ENCODE results near the gene PDLIM7. TPM values are rescaled to one million over a fixed set of nuclear protein-coding genes. Genes with fewer than 3 reads are reported as not detected.

The PDLIM7 gene
- total RNA-seq, 1 experiment from 2014 or later = 234 TPM

Other genes starting within 250 kb of the PDLIM7 start
- gene RAB24, start 193.9 kb downstream of the PDLIM7 start, total RNA-seq (2014; rRNA removed; shearing (Covaris generic)) = 16.6 and 18.8 TPM in 2 replicates
- 434 and 468 TPM in 2 replicates for gene PRELID1, start 193.8 kb downstream of the PDLIM7 start, total RNA-seq (2014; rRNA removed; shearing (Covaris generic))
- 16.7 and 23.4 TPM in 2 replicates for gene MXD3, start 185.7 kb downstream of the PDLIM7 start, total RNA-seq (2014; rRNA removed; shearing (Covaris generic))
- 269 and 285 TPM in 2 replicates for gene LMAN2, start 145.9 kb downstream of the PDLIM7 start, total RNA-seq (2014; rRNA removed; shearing (Covaris generic))
- 18.1 and 30.5 TPM in 2 replicates for gene RGS14, start 139.7 kb downstream of the PDLIM7 start, total RNA-seq (2014; rRNA removed; shearing (Covaris generic))
- gene SLC34A1, start 113.2 kb downstream of the PDLIM7 start, total RNA-seq (2014; rRNA removed; shearing (Covaris generic)) = not detected in 2 replicates
- not detected in 2 replicates for gene PFN3, start 96.9 kb downstream of the PDLIM7 start, total RNA-seq (2014; rRNA removed; shearing (Covaris generic))
- gene F12, start 88.0 kb downstream of the PDLIM7 start, total RNA-seq (2014; rRNA removed; shearing (Covaris generic)) = 8.6 and 9.6 TPM in 2 replicates
- 67.3 and 71.8 TPM in 2 replicates for gene GRK6, start 70.9 kb downstream of the PDLIM7 start, total RNA-seq (2014; rRNA removed; shearing (Covaris generic))
- gene PRR7, start 50.8 kb downstream of the PDLIM7 start, total RNA-seq (2014; rRNA removed; shearing (Covaris generic)) = 15.7 and 21.4 TPM in 2 replicates
- gene DBN1, start 24.0 kb downstream of the PDLIM7 start, total RNA-seq (2014; rRNA removed; shearing (Covaris generic)) = 166 and 187 TPM in 2 replicates
- gene DOK3, start 12.2 kb upstream of the PDLIM7 start, total RNA-seq (2014; rRNA removed; shearing (Covaris generic)) = 3.7 and 3.9 TPM in 2 replicates
- 68.7 and 91.5 TPM in 2 replicates for gene DDX41, start 19.4 kb upstream of the PDLIM7 start, total RNA-seq (2014; rRNA removed; shearing (Covaris generic))
- gene FAM193B, start 57.0 kb upstream of the PDLIM7 start, total RNA-seq (2014; rRNA removed; shearing (Covaris generic)) = 14.6 and 26.7 TPM in 2 replicates
- gene TMED9, start 94.6 kb upstream of the PDLIM7 start, total RNA-seq (2014; rRNA removed; shearing (Covaris generic)) = 94.7 and 105 TPM in 2 replicates
- 35.1 and 51.0 TPM in 2 replicates for gene B4GALT7, start 102.5 kb upstream of the PDLIM7 start, total RNA-seq (2014; rRNA removed; shearing (Covaris generic))